ENCODE results near the gene GPC5. TPM values are rescaled to one million over a fixed set of nuclear protein-coding genes. Genes with fewer than 3 reads are reported as not detected.
A peak's percentile ranks its signal among the peaks of the same experiment; 100 is the strongest.

The GPC5 gene
- total and polyA plus RNA-seq, 9 of the 15 experiments (the other 6 are each of a cell fraction or from before 2014, with no cell fraction given): 0.18 to 0.27 TPM; not detected in 7

- H3K9me3 ChIP-seq (replicated peaks; ENCODE audit: control insufficient read depth, insufficient read depth, low read depth, low read length): peaks cover 5% of the 10 kb centered on the region; the same call in 1 of the 2 replicates
- no peak overlapping the region for H3K27ac ChIP-seq (ENCODE audit: extremely low read depth, low read depth, low read length)
- no peaks in the 10 kb centered on the region for H3K27me3 ChIP-seq (ENCODE audit: control insufficient read depth in 2 of 2, insufficient read depth in 2 of 2, low read length in 2 of 2)
- no peak overlapping the region for H3K4me3 ChIP-seq
- ChIA-PET POLR2A (no interaction called here), CTCF (ENCODE audit: low intra/inter-chr PET ratio) (no interaction called here)
- no peak for DNase-seq (ENCODE audit: extremely low read depth in 1 of 4, low spot score in 3 of 4)
- no peak for TF ChIP-seq JUND (IDR thresholded peaks at IDR 0.05; ENCODE audit: borderline replicate concordance, low read depth, low read length)
- no peak for TF ChIP-seq JUND (tag; IDR thresholded peaks at IDR 0.05; ENCODE audit: borderline replicate concordance, low read depth, low read length)
- TF ChIP-seq FOXJ2 (tag; IDR thresholded peaks at IDR 0.05): peak; percentile 31; the same call in 1 of the 2 replicates
- H4K20me1 ChIP-seq (replicated peaks; ENCODE audit: control insufficient read depth, insufficient read depth, low read length): no peaks in the 10 kb centered on the region
- FAIRE-seq: no peak
- no peak overlapping the region for H3K9ac ChIP-seq (ENCODE audit: insufficient read depth in 1 of 2, low read depth in 2 of 2, low read length in 2 of 2)
- no peak overlapping the region for H3K4me2 ChIP-seq (ENCODE audit: insufficient read depth, low read length)
- ATAC-seq: no peak
- BruUV-seq (replicated peaks): no TSS peak
- no peaks in the 10 kb centered on the region for H3K9me1 ChIP-seq (ENCODE audit: control insufficient read depth, insufficient read depth, low read length)
- under 1% methylated on average over 3 of the region's 3 CpGs for WGBS (ENCODE audit: insufficient coverage, low coverage, missing lambda C conversion rate)
- no peaks in the 10 kb centered on the region for H3K4me1 ChIP-seq (replicated peaks in 1 of 2; ENCODE audit: control insufficient read depth in 2 of 2, insufficient read depth in 2 of 2, low read length in 2 of 2)
- H3K79me2 ChIP-seq (ENCODE audit: control insufficient read depth, insufficient read depth, low read length): no peaks in the 10 kb centered on the region
- H3K36me3 ChIP-seq (ENCODE audit: control insufficient read depth, insufficient read depth, low read length): no peaks in the 10 kb centered on the region
- in situ Hi-C loops (cut with MboI): no loop called here
- intact Hi-C loops (cut with micrococcal nuclease): no loop called here
- H2AFZ ChIP-seq (ENCODE audit: low read depth, low read length): no peak overlapping the region
These were observed 1014.1 kb downstream of the GPC5 start for GRCh38 chr13:92412481-92412880.

- H3K79me2 ChIP-seq (ENCODE audit: control insufficient read depth, insufficient read depth, low read length): no peaks in the 10 kb centered on the region
- ChIA-PET CTCF (ENCODE audit: low intra/inter-chr PET ratio) (no interaction called here), POLR2A (interaction anchor here (1.3 kb wide), 1 partner anchor 10 kb away, joined by 4 read pairs; no protein-coding TSS in a partner anchor)
- no peaks in the 10 kb centered on the region for H3K27me3 ChIP-seq (ENCODE audit: control insufficient read depth in 2 of 2, insufficient read depth in 2 of 2, low read length in 2 of 2)
- H3K4me2 ChIP-seq (ENCODE audit: insufficient read depth, low read length): no peak overlapping the region
- H3K27ac ChIP-seq (ENCODE audit: extremely low read depth, low read depth, low read length): no peak overlapping the region
- H4K20me1 ChIP-seq (replicated peaks; ENCODE audit: control insufficient read depth, insufficient read depth, low read length): no peaks in the 10 kb centered on the region
- intact Hi-C loops (cut with micrococcal nuclease) (no loop called here), in situ Hi-C loops (cut with MboI) (no loop called here)
- no peaks in the 10 kb centered on the region for H3K9me1 ChIP-seq (ENCODE audit: control insufficient read depth, insufficient read depth, low read length)
- H3K4me1 ChIP-seq (replicated peaks in 1 of 2; ENCODE audit: control insufficient read depth in 2 of 2, insufficient read depth in 2 of 2, low read length in 2 of 2): no peaks in the 10 kb centered on the region
- BruUV-seq (replicated peaks): no TSS peak
- ATAC-seq (no peak), FAIRE-seq (no peak), DNase-seq (ENCODE audit: extremely low read depth in 1 of 4, low spot score in 3 of 4) (no peak)
- no peak overlapping the region for H2AFZ ChIP-seq (ENCODE audit: low read depth, low read length)
- no peak overlapping the region for H3K9ac ChIP-seq (ENCODE audit: insufficient read depth in 1 of 2, low read depth in 2 of 2, low read length in 2 of 2)
- no peak overlapping the region for H3K4me3 ChIP-seq
- 0% methylated on average over 1 of the region's 1 CpG for WGBS (ENCODE audit: insufficient coverage, low coverage, missing lambda C conversion rate)
- no peaks in the 10 kb centered on the region for H3K36me3 ChIP-seq (ENCODE audit: control insufficient read depth, insufficient read depth, low read length)
- H3K9me3 ChIP-seq (replicated peaks; ENCODE audit: control insufficient read depth, insufficient read depth, low read depth, low read length): 0 out of 2 replicates have a peak, but pooled peaks cover 2% of the 10 kb centered on the region
- TF ChIP-seq STAT6 (CRISPR knock-in tag; IDR thresholded peaks at IDR 0.05) (no peak), PTBP1 (IDR thresholded peaks at IDR 0.05; ENCODE audit: low read depth, low read length) (no peak), ZNF589 (CRISPR knock-in tag; IDR thresholded peaks at IDR 0.05; ENCODE audit: low read depth) (no peak), POLR2AphosphoS5 (IDR thresholded peaks at IDR 0.05; ENCODE audit: control insufficient read depth, insufficient read depth, low read depth, low read length) (no peak), ZNF23 (CRISPR knock-in tag; IDR thresholded peaks at IDR 0.05) (no peak), RNF2 (IDR thresholded peaks at IDR 0.05) (no peak), KDM4B (IDR thresholded peaks at IDR 0.05; ENCODE audit: borderline replicate concordance in 2 of 2, low read depth in 1 of 2) (no peak), ZNF124 (CRISPR knock-in tag; IDR thresholded peaks at IDR 0.05) (no peak), CBX5 (IDR thresholded peaks at IDR 0.05; ENCODE audit: borderline replicate concordance, low read depth) (no peak), FOS (IDR thresholded peaks at IDR 0.05; ENCODE audit: extremely low read depth, insufficient read length) (no peak), ARID3B (CRISPR knock-in tag; IDR thresholded peaks at IDR 0.05; ENCODE audit: borderline replicate concordance) (no peak)
These were observed 1014.6 kb downstream of the GPC5 start for GRCh38 chr13:92412996-92413395.
